MM.1S (cell line): ENCODE data around the gene AMELX.

Experiments used
- CTCF ChIP-seq: fragments of 300-600 bp; sonication (generic); IDR thresholded peaks from 2 replicates; pipeline ENCODE4 v1.5.1; 2016; ENCODE audit warnings: antibody characterized with exemption, low read length, mixed read lengths
- EZH2 ChIP-seq: fragments of 300-600 bp; sonication (generic); optimal IDR thresholded peaks from 2 replicates; pipeline ENCODE3; 2017; ENCODE audit warnings: low read depth, mild to moderate bottlenecking, antibody characterized with exemption, low read length, mixed read lengths
- EZH2phosphoT487 ChIP-seq: fragments of 300-600 bp; sonication (generic); IDR thresholded peaks from 2 replicates; pipeline ENCODE4 v1.6.1; 2018; ENCODE audit warnings: antibody characterized with exemption, low read length

GRCh38 chrX:11254417-11255109 lies 38.6 kb upstream of the AMELX start:
- no peak for TF ChIP-seq CTCF
- no peak for TF ChIP-seq EZH2
- TF ChIP-seq EZH2phosphoT487, result no peak
